SK-N-MC (cell line): ENCODE data around the gene ASPG.

Source experiments
- DNase-seq: peaks from one replicate; pipeline ENCODE4 v3.0.0-alpha.2; 2011; ENCODE audit warnings: low read depth, low spot score
- H3K27ac ChIP-seq: fragments of 200-600 bp; sonication (generic); 2 replicates; pipeline ENCODE4 v1.5.1; 2016; ENCODE audit warnings: mixed run types
- H3K36me3 ChIP-seq: fragments of 200-600 bp; sonication (generic); 2 replicates; pipeline ENCODE4 v1.6.1; 2017; ENCODE audit warnings: antibody characterized with exemption, low read length, mixed read lengths; ENCODE audit not compliant: insufficient read depth
- H3K4me3 ChIP-seq: fragments of 200-600 bp; sonication (generic); 2 replicates; pipeline ENCODE4 v1.5.1; 2016
- H3K9ac ChIP-seq: fragments of 200-600 bp; sonication (generic); 2 replicates; pipeline ENCODE4 v1.8.0; 2017; ENCODE audit warnings: mixed run types, mixed read lengths; ENCODE audit not compliant: insufficient read length
- H3K9me3 ChIP-seq: fragments of 200-600 bp; sonication (generic); 2 replicates; pipeline ENCODE4 v1.6.1; 2017; ENCODE audit warnings: low read depth, mild to moderate bottlenecking, antibody characterized with exemption, low read length, moderate library complexity, mixed read lengths
- EZH2 ChIP-seq: fragments of 200-600 bp; sonication (generic); IDR thresholded peaks from one replicate; pipeline ENCODE4 v1.6.1; 2017; ENCODE audit warnings: antibody characterized with exemption
- FOXP2 ChIP-seq: optimal IDR thresholded peaks from 2 replicates; pipeline ENCODE3; 2011; ENCODE audit warnings: mild to moderate bottlenecking, moderate library complexity; ENCODE audit not compliant: insufficient read depth; ENCODE audit errors: extremely low read length, control extremely low read depth
- POLR2AphosphoS5 ChIP-seq: IDR thresholded peaks from 2 replicates; pipeline ENCODE4 v1.6.1; 2012; ENCODE audit warnings: mild to moderate bottlenecking, low read depth, low read length, borderline replicate concordance

The ASPG gene

GRCh38 chr14:104105071-104105821, 19.7 kb downstream of the ASPG start:
- Histone ChIP-seq H3K9ac (no peak overlapping the region), H3K4me3 (no peak overlapping the region), H3K9me3 (no peaks in the 10 kb centered on the region), H3K36me3 (no peaks in the 10 kb centered on the region), H3K27ac (no peak overlapping the region)
- no peak for DNase-seq
- TF ChIP-seq POLR2AphosphoS5 (no peak), EZH2 (no peak), FOXP2 (no peak)

DNA sequence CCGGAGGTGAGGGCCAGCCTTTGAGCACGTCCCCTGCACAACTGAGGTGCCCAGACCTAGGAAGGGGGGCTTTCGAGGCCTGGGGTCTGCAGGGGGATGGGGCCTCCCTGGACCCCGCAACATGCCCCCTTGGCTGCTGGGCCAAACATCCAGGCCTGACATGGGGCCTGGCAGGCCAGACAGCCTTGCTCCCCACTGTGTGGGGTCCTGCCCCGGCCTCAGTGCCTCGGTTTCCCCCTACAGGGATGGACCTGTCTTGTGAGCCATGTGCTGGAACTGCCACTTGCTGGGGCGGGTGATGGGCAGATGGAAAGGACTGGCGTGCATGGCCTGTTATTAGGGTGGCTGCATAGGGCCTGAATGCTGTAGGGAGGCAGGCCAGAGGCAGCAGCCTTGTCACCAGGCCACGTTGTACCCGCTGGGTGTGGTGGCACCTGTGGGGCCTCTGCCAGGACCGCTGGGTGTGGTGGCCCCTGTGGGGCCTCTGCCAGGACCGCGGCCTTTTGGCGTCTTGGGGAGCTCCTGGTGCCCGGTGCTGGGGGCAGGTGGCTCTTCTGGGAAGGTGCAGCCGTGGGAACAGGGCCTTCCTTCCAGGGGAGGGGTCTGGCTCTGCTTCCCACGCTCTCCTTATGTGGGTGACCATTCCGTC, 20.4 kb downstream of the ASPG start:
- H3K4me3 ChIP-seq: no peak overlapping the region

GRCh38 chr14:104106471-104106991, 21.0 kb downstream of the ASPG start:
- no peak overlapping the region for H3K27ac ChIP-seq
- no peaks in the 10 kb centered on the region for H3K36me3 ChIP-seq
- H3K4me3 ChIP-seq: no peak overlapping the region
- DNase-seq: no peak
- no peak for TF ChIP-seq EZH2
- no peak for TF ChIP-seq POLR2AphosphoS5
- no peak for TF ChIP-seq FOXP2
- no peaks in the 10 kb centered on the region for H3K9me3 ChIP-seq
- no peak overlapping the region for H3K9ac ChIP-seq

More for the DNA sequence above, 20.4 kb downstream of the ASPG start:
- TF ChIP-seq POLR2AphosphoS5 (no peak), EZH2 (no peak), FOXP2 (no peak)
- Histone ChIP-seq H3K27ac (no peak overlapping the region), H3K36me3 (no peaks in the 10 kb centered on the region), H3K9me3 (no peaks in the 10 kb centered on the region), H3K9ac (no peak overlapping the region)
- no peak for DNase-seq

- H3K27ac ChIP-seq: no peak overlapping the region
- no peak for DNase-seq
- H3K9me3 ChIP-seq: no peaks in the 10 kb centered on the region
- TF ChIP-seq EZH2 (no peak), POLR2AphosphoS5 (no peak), FOXP2 (no peak)
- no peak overlapping the region for H3K9ac ChIP-seq
- no peaks in the 10 kb centered on the region for H3K36me3 ChIP-seq
- no peak overlapping the region for H3K4me3 ChIP-seq
These were observed 21.6 kb downstream of the ASPG start for GRCh38 chr14:104107101-104107581.

- no peak overlapping the region for H3K9ac ChIP-seq
- H3K9me3 ChIP-seq: no peaks in the 10 kb centered on the region
- H3K36me3 ChIP-seq: no peaks in the 10 kb centered on the region
- TF ChIP-seq FOXP2 (no peak), EZH2 (no peak), POLR2AphosphoS5 (no peak)
- H3K4me3 ChIP-seq: no peak overlapping the region
- DNase-seq: no peak
- H3K27ac ChIP-seq: no peak overlapping the region
These were observed 22.4 kb downstream of the ASPG start for GRCh38 chr14:104107611-104108569.

GRCh38 chr14:104108570-104109541, 23.4 kb downstream of the ASPG start:
- H3K9me3 ChIP-seq: no peaks in the 10 kb centered on the region
- H3K36me3 ChIP-seq: no peaks in the 10 kb centered on the region
- H3K4me3 ChIP-seq: no peak overlapping the region
- DNase-seq: no peak
- TF ChIP-seq FOXP2 (no peak), EZH2 (no peak), POLR2AphosphoS5 (no peak)
- H3K9ac ChIP-seq: no peak overlapping the region
- H3K27ac ChIP-seq: no peak overlapping the region

GRCh38 chr14:104109731-104110361, 24.3 kb downstream of the ASPG start:
- no peaks in the 10 kb centered on the region for H3K36me3 ChIP-seq
- H3K27ac ChIP-seq: no peak overlapping the region
- no peaks in the 10 kb centered on the region for H3K9me3 ChIP-seq
- H3K4me3 ChIP-seq: no peak overlapping the region
- no peak overlapping the region for H3K9ac ChIP-seq
- DNase-seq: no peak
- TF ChIP-seq POLR2AphosphoS5 (no peak), FOXP2 (no peak), EZH2 (no peak)
